GM18858 (cell line): ENCODE results near the gene BCAS4.
A peak's percentile ranks its signal among the peaks of the same experiment; 100 is the strongest.
"Not testable (repeated sequence)": the region's sequence is repeated elsewhere in the genome, so short reads cannot be mapped to it uniquely, and the experiment has no call there.

ENCODE experiments used
- ATAC-seq: cut with Tn5 transposase; IDR thresholded peaks from one replicate; pipeline ENCODE4 v1.9.1; 2021; ENCODE audit not compliant: unreplicated experiment

BCAS4 gene

GRCh38 chr20:50771419-50772080, 23.3 kb upstream of the BCAS4 start:
- not testable (repeated sequence) for ATAC-seq

DNA sequence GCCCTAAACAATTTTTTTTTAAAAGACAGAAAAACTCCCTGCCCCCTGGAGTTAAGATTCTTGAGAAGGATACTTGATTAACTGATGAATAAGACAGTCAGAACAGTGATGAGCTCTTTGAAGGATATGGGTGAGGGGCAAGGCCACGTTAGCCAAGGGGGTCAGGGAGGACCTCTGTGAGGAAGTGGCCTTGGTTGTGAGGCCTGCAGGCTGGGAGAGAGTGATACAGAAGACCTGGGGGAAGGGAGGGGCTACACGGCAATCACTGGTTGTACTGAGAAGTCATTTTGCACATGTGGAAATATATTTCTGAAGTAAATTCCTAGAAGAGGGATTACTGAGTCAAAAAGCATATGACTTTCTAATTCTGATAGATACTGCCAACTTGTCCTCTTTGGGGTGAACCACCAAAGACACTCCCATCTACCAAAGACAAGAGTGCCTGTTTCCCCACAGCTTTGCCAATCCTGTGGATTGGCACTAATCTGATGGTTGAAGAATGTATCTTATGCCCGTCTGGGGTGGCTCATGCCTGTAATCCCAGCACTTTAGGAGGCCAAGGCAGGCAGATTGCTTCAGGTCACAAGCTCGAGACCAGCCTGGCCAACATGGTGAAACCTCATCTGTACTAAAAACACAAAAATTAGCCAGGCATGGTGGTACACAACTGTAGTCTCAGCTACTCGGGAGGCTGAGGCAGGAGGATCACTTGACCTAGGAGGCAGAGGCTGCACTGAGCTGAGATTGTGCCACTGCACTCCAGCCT, 22.3 kb upstream of the BCAS4 start:
- no peak for ATAC-seq

DNA sequence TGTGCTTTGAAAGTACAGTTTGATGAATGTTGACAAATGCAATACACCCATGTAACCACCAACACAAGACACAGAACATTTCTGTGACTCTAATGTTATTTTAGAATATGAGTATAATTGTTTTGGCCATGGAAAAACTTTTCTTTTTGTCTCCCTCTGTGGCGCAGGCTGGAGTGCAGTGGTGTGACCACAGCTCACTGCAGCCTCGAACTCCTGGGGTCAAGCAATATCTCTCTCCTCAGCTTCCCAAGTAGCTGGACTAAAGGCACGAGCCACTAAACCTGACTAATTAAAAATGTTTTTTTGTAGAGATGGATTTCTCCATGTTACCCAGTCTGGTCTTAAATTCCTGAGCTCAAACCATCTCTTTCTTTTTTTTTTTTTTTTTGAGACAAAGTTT, 20.3 kb upstream of the BCAS4 start:
- ATAC-seq, result no peak

- no peak for ATAC-seq
Measured at GRCh38 chr20:50776122-50776817, 18.6 kb upstream of the BCAS4 start.

- ATAC-seq, result no peak
Measured at GRCh38 chr20:50777373-50777772, 17.5 kb upstream of the BCAS4 start.

DNA sequence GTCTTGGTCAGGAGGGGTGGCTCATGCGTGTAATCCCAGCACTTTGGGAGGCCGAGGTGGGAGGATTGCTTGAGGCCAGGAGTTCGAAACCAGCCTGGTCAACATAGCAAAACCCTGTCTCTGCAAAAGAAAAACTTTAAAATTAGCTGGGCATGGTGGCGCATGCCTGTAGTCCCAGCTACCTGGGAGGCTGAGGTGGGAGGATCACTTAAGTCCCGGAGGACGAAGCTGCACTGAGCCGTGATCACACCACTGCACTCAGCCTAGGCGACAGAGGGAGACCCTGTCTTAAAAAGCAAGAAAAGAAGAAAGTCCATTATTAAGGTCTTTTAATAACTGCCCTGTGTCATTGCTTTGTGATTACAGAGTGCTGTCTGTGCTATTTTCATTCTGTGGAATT, 15.9 kb upstream of the BCAS4 start:
- ATAC-seq, result not testable (repeated sequence)

GRCh38 chr20:50783390-50783789, 11.5 kb upstream of the BCAS4 start:
- ATAC-seq, result no peak

GRCh38 chr20:50783903-50784302, 11.0 kb upstream of the BCAS4 start:
- no peak for ATAC-seq

DNA sequence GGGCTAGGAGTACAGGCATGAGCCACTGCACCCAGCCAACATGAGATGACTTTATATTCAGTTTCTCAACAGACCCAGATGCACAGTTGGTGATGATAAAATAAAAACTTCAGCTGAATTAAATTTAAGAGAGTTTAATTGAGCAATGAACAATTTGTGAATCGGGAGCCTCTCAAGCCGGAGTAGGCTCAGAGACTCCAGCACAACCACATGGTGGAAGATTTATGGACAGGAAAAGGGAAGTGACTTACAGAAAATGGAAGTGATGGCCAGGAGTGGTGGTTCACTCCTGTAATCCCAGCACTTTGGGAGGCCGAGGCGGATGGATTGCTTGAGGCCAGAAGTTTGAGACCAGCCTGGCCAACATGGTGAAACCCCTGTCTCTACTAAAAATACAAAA, 10.4 kb upstream of the BCAS4 start:
- no peak for ATAC-seq

DNA sequence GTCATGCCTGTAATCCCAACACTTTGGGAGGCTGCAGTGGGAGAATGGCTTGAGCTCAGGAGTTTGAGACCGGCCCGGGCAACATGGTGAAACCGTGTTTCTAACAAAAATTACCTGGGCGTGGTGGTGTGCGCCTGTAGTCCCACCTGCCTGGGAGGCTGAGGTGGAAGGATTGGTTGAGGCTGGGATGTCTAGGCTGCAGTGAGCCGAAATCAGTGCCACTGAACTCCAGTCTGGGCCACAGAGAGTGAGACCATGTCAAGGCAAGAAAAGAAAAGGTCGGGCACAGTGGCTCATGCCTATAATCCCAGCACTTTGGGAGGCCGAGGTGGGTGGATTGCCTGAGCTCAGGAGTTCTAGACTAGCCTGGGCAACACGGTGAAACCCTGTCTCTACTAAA, 8.2 kb upstream of the BCAS4 start:
- ATAC-seq, result no peak

- ATAC-seq, result no peak
Measured at GRCh38 chr20:50787181-50787580, 7.7 kb upstream of the BCAS4 start.

DNA sequence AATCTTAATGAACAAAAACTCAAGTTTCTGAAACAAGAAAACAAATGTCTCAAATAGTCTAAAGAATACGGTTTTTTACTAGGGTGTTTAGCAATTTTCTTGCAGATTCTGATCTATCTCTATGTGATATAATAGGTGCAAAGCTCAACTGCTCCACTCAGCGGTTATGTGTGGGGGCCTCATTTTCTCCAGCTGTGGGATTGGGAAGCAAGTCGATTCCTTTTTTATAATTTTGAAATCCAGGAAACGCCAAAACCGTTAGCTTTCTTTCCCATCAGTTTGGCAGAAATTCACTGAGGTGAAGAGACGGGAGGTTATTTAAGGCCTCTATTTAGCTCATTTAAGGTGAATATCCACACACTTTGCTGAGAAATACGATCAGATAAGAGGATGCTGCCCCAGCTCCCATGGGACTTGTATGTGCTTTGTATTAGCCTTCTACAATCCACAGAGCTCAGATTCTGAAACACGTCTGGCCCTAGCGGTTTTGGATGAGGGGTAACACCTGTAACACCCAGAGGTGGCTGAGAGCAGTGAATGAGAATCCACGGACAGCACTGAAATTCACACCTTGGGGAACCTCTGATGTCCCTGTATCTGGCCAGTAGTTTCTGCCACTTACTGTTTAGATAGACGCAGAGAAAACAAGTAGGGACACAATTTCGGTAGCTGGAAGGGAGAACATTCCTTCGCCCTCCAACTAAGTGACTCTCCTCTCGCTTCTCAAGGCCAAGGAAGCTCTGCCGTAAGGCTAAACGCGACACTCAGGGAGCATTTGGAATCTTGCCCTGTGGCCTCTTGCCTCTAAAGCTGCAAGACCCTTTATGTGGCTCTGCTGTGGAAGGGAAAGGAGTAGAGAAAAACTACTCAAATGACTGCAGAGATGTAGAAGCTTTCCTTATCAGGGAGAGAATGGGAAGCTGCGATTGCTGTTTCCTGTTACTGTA, 6.5 kb upstream of the BCAS4 start:
- no peak for ATAC-seq

- ATAC-seq, result no peak
Measured at GRCh38 chr20:50789968-50790650, 4.8 kb upstream of the BCAS4 start.

GRCh38 chr20:50790651-50791277, 4.1 kb upstream of the BCAS4 start:
- ATAC-seq, result peak; percentile 49

- ATAC-seq, result no peak
Measured at GRCh38 chr20:50792708-50793574, 1.9 kb upstream of the BCAS4 start.

DNA sequence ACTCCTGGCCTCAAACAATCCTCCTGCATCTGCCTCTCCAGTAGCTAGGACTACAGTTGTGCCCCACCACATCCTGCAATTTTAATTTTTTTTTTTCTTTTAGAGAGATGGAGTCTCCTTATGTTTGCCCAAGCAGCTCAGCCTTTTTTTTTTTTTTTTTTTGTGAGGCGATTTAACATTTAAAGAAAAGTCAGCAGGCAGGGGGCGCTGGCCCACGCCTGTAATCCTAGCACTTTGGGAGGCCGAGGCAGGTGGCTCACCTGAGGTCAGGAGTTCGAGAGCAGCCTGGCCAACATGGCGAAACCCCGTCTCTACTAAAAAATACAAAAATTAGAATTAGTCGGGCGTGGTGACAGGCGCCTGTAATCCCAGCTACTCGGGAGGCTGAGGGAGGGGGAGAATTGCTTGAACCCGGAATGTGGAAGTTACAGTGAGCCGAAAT, 1.3 kb upstream of the BCAS4 start:
- ATAC-seq, result not testable (repeated sequence)

GRCh38 chr20:50794181-50794845, 548 bp upstream of the BCAS4 start:
- ATAC-seq, result no peak

GRCh38 chr20:50797142-50797541, 2.3 kb downstream of the BCAS4 start:
- no peak for ATAC-seq
